Measurements from ENCODE around the gene PRKAR1B.

The PRKAR1B gene

GRCh38 chr7:727104-727805, at the start of gene PRKAR1B:
Gene PRKAR1B (minus strand): TSS chr7:727281. CDS start chr7:711505, 15,776 bp downstream.
- no peak for DNase-seq

GRCh38 chr7:776381-776780, 49.3 kb upstream of the PRKAR1B start:
- DNase-seq: no peak

- DNase-seq: no peak
Measured at GRCh38 chr7:774161-775109, 47.4 kb upstream of the PRKAR1B start.

GRCh38 chr7:773622-773915, 46.5 kb upstream of the PRKAR1B start:
- no peak for DNase-seq

- no peak for DNase-seq
Measured at GRCh38 chr7:772861-773621, 46.0 kb upstream of the PRKAR1B start.

GRCh38 chr7:772392-772791, 45.3 kb upstream of the PRKAR1B start:
- no peak for DNase-seq

GRCh38 chr7:772005-772294, 44.9 kb upstream of the PRKAR1B start:
- no peak for DNase-seq

GRCh38 chr7:771234-772004, 44.3 kb upstream of the PRKAR1B start:
- DNase-seq: no peak

- DNase-seq: no peak
Measured at GRCh38 chr7:770741-771166, 43.7 kb upstream of the PRKAR1B start.

GRCh38 chr7:770336-770735, 43.3 kb upstream of the PRKAR1B start:
- no peak for DNase-seq

GRCh38 chr7:768881-769504, 41.9 kb upstream of the PRKAR1B start:
- peak; percentile 25 for DNase-seq

GRCh38 chr7:767941-768731, 41.1 kb upstream of the PRKAR1B start:
- no peak for DNase-seq

GRCh38 chr7:767580-767940, 40.5 kb upstream of the PRKAR1B start:
- no peak for DNase-seq

- no peak for DNase-seq
Measured at GRCh38 chr7:765383-765782, 38.3 kb upstream of the PRKAR1B start.

GRCh38 chr7:763762-764161, 36.7 kb upstream of the PRKAR1B start:
- DNase-seq: no peak

- no peak for DNase-seq
Measured at GRCh38 chr7:762885-763284, 35.8 kb upstream of the PRKAR1B start.

- no peak for DNase-seq
Measured at GRCh38 chr7:761631-762030, 34.5 kb upstream of the PRKAR1B start.

- DNase-seq: no peak
Measured at GRCh38 chr7:761101-761500, 34.0 kb upstream of the PRKAR1B start.

GRCh38 chr7:760006-760405, 32.9 kb upstream of the PRKAR1B start:
- DNase-seq: no peak

GRCh38 chr7:759569-759968, 32.5 kb upstream of the PRKAR1B start:
- no peak for DNase-seq

GRCh38 chr7:757741-758163, 30.7 kb upstream of the PRKAR1B start:
- no peak for DNase-seq

Data from NCI-H446 treated with DMSO at 0.1 percent for 48 hours (cell line).